Sigmoid colon (tissue), 7 donors: Measurements from ENCODE around the gene ZNFX1. TPM values are rescaled to one million over a fixed set of nuclear protein-coding genes. Genes with fewer than 3 reads are reported as not detected.

Experiments used
- DNase-seq: peaks from one replicate; pipeline ENCODE4 v3.0.0-alpha.2; 2019
- H3K27ac ChIP-seq, 4 donors: fragments of 200-600 bp; sonication (generic); one replicate each; pipeline ENCODE4 v1.5.1; 2016 to 2019; ENCODE audit warnings: mild to moderate bottlenecking in 1 of 4
- H3K27me3 ChIP-seq, 3 donors: fragments of 200-600 bp; sonication (generic); one replicate each; pipeline ENCODE4 v1.5.1; 2019; ENCODE audit warnings: mild to moderate bottlenecking in 1 of 3
- H3K36me3 ChIP-seq, 4 donors: fragments of 200-600 bp; sonication (generic); one replicate each; pipeline ENCODE4 v1.5.1; 2016 to 2019
- H3K4me1 ChIP-seq, 4 donors: fragments of 200-600 bp; sonication (generic); one replicate each; pipeline ENCODE4 v1.5.1; 2017 to 2019
- H3K4me3 ChIP-seq, 4 donors: fragments of 200-600 bp; sonication (generic); one replicate each; pipeline ENCODE4 v1.5.1; 2017 to 2019; ENCODE audit warnings: mild to moderate bottlenecking in 2 of 4, moderate library complexity in 1 of 4
- H3K9me3 ChIP-seq, 4 donors: fragments of 200-600 bp in 3 of 4; sonication (generic) in 3 of 4; one replicate each; pipeline versions ENCODE4 v1.5.1 to v1.6.1; 2013 to 2019
- EP300 ChIP-seq, 4 donors: sonication (generic); formaldehyde crosslinking; IDR thresholded peaks; one replicate each; pipeline ENCODE4 v1.6.1; 2017; ENCODE audit warnings: antibody characterized with exemption in 4 of 4
- POLR2A ChIP-seq, 2 donors: fragments of 450-650 bp; IDR thresholded peaks; one replicate each; pipeline ENCODE4 v1.6.1; 2016; ENCODE audit warnings: antibody characterized with exemption in 2 of 2, mild to moderate bottlenecking in 2 of 2, moderate library complexity in 2 of 2
- POLR2AphosphoS5 ChIP-seq, 4 donors: sonication (generic); formaldehyde crosslinking; IDR thresholded peaks; one replicate each; pipeline ENCODE4 v1.6.1; 2017; ENCODE audit warnings: antibody characterized with exemption in 4 of 4
- WGBS, 2 donors: extraction: QIAGEN DNeasy Blood & Tissue Kit; methylation state at CpG; one replicate each; pipeline ENCODE4 v1.1.7; 2013; 5-methylcytosine and 5-hydroxymethylcytosine counted together
- intact Hi-C: fragments of 100-400 bp; cut with DNase I; formaldehyde crosslinking; loops from one replicate; pipeline ENCODE4 v1.15.1; 2023
- polyA plus RNA-seq, 3 donors: library from polyadenylated mRNA; stranded (reverse); fragments of 200-250 nt; gene quantifications; one replicate each; pipeline ENCODE4 v1.2.3, GENCODE V29; 2013
- total RNA-seq, 4 donors: library from RNA; depleted of rRNA; stranded (reverse); fragments of >200 nt; gene quantifications; one replicate each; pipeline ENCODE4 v1.1.0, GENCODE V29; 2016
- TF ChIP-seq, protein P1 (sequence below), 4 experiments: fragments of 450-650 bp in 3 of 4; fragments of 200-600 bp in 1 of 4; IDR thresholded peaks; one replicate each; pipeline ENCODE4 v1.5.1; 2016 to 2019; ENCODE audit warnings: antibody characterized with exemption in 4 of 4, mild to moderate bottlenecking in 3 of 4, moderate library complexity in 2 of 4
- donor health status: healthy with polysubstance abuse.
- donor health status: Bipolar disorder and iron deficiency.
- donor health status: healthy.

ZNFX1 gene
- total and polyA plus RNA-seq, 7 donors = 7.2 to 32.1 (median 25.7) TPM

DNA sequence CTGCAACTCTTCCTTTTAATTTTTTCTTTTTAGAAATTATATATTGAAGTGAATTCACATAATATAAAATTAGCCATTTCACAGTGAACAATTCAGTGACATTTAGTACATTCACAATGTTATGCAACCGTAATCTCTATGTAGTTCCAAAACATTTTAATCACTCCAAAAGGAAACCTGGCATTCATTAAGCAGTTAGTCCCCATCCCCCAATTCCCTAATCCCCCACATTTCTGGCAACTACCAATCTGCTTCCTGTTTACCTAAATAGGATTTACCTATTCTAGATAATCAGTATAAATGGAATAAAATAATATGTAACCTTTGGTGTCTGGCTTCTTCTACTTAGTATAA lies 67.1 kb downstream of the ZNFX1 start:
- H3K27me3 ChIP-seq = no peaks in the 10 kb centered on the region
- peaks cover 0 to 9% (median 0%) of the 10 kb centered on the region in 4 donors for H3K9me3 ChIP-seq
- H3K27ac ChIP-seq = no peak overlapping the region
- no peak for TF ChIP-seq EP300 (IDR thresholded peaks at IDR 0.05)
- no peak for TF ChIP-seq POLR2AphosphoS5 (IDR thresholded peaks at IDR 0.05)
- TF ChIP-seq, protein P1, sequence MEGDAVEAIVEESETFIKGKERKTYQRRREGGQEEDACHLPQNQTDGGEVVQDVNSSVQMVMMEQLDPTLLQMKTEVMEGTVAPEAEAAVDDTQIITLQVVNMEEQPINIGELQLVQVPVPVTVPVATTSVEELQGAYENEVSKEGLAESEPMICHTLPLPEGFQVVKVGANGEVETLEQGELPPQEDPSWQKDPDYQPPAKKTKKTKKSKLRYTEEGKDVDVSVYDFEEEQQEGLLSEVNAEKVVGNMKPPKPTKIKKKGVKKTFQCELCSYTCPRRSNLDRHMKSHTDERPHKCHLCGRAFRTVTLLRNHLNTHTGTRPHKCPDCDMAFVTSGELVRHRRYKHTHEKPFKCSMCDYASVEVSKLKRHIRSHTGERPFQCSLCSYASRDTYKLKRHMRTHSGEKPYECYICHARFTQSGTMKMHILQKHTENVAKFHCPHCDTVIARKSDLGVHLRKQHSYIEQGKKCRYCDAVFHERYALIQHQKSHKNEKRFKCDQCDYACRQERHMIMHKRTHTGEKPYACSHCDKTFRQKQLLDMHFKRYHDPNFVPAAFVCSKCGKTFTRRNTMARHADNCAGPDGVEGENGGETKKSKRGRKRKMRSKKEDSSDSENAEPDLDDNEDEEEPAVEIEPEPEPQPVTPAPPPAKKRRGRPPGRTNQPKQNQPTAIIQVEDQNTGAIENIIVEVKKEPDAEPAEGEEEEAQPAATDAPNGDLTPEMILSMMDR (IDR thresholded peaks at IDR 0.05) = no peak
- TF ChIP-seq POLR2A (IDR thresholded peaks at IDR 0.05) = no peak
- H3K36me3 ChIP-seq = no peaks in the 10 kb centered on the region
- WGBS, 2 donors = 88% methylated on average over 1 of the region's 1 CpG
- intact Hi-C loops = no loop called here
- H3K4me1 ChIP-seq = no peaks in the 10 kb centered on the region
- H3K4me3 ChIP-seq = no peak overlapping the region
- no peak for DNase-seq

DNA sequence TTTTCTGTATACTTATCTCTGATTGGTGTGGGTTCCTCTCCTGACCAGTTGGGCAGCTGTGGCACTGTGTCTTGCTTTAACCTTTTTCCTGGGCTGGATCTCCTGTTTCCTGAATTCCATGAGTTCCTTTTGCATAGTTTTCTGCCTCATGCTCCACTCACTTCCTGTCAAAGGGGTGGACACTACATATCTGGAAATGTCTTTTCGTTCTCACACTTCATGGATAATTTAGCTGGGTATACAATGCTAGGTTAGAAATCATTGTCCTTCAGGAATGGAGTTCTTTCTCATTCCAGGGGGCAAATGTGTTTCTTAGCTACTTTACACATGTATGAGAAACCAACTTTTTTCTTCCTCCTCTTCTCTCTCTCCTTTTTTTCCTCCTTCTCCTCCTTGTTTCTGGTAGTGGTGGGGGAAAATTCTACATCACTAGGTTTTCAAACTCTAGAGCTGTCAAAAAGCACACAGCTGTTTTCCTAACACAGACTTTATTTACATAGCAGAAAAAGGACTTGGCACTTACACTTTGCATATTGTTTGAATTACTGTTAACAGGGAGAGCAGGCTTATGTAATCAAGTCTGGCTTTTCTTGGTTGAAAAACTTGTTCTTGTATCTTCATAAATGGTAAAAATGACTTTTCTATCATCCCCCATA lies 67.6 kb downstream of the ZNFX1 start:
- Histone ChIP-seq H3K36me3 (no peaks in the 10 kb centered on the region), H3K27me3 (no peaks in the 10 kb centered on the region), H3K27ac (no peak overlapping the region), H3K4me1 (no peaks in the 10 kb centered on the region), H3K4me3 (no peak overlapping the region), H3K9me3 (peaks cover 0 to 9% (median 0%) of the 10 kb centered on the region in 4 donors)
- WGBS, 2 donors = 91 to 95% methylated on average over 1 of the region's 1 CpG
- intact Hi-C loops = no loop called here
- TF ChIP-seq POLR2AphosphoS5 (IDR thresholded peaks at IDR 0.05) = no peak
- TF ChIP-seq, protein P1 (IDR thresholded peaks at IDR 0.05) = no peak
- DNase-seq = no peak

DNA sequence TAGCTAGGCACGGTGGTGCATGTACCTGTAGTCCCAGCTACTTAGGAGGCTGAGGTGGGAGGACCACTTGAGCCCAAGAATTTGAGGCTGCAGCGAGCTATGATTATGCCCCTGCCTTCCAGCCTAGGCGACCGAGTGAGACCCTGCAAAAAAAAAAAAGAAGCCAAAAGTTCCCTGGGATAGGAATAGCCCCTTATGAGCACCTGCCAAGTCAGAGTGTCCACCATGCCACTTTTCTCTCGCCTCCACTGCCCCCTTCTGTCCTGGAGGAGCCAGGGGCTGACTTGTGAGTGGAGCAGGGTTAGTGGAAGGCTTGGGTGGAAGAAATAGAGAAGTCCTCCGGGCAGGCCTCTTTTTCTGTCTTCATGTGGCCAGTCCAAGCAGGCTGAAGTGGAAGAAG lies 70.8 kb downstream of the ZNFX1 start:
- intact Hi-C loops = no loop called here
- WGBS, 2 donors = 92% methylated on average over 6 of the region's 6 CpGs
- TF ChIP-seq, protein P1 (IDR thresholded peaks at IDR 0.05) = no peak
- TF ChIP-seq EP300 (IDR thresholded peaks at IDR 0.05) = no peak
- no peak for TF ChIP-seq POLR2AphosphoS5 (IDR thresholded peaks at IDR 0.05)
- Histone ChIP-seq H3K36me3 (no peaks in the 10 kb centered on the region), H3K27me3 (no peaks in the 10 kb centered on the region), H3K9me3 (peaks cover 0 to 9% (median 0%) of the 10 kb centered on the region in 4 donors), H3K27ac (no peak overlapping the region), H3K4me1 (no peaks in the 10 kb centered on the region), H3K4me3 (no peak overlapping the region)
- no peak for DNase-seq

DNA sequence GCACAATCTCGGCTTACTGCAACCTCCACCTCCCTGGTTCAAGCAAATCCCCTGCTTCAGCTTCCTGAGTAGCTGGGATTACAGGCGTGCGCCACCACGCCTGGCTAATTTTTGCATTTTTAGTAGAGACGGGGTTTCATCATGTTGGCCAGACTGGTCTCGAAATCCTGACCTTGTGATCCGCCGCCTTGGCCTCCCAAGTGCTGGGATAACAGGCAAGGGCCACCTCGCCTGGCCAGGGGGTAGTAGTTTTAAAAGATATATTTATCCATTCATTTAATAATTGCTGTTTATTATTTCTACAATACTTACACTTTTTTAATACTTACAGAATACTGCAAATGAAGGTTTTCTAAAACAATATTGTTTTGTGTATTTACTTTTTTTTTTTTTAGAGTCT lies 74.1 kb downstream of the ZNFX1 start:
- H3K27ac ChIP-seq = no peak overlapping the region
- WGBS, 2 donors = 78 to 95% methylated on average over 9 of the region's 9 CpGs
- peak; percentile 21 for DNase-seq
- H3K4me1 ChIP-seq = no peaks in the 10 kb centered on the region
- no peak for TF ChIP-seq POLR2A (IDR thresholded peaks at IDR 0.05)
- TF ChIP-seq POLR2AphosphoS5 (IDR thresholded peaks at IDR 0.05) = no peak
- TF ChIP-seq, protein P1 (IDR thresholded peaks at IDR 0.05) = no peak
- TF ChIP-seq EP300 (IDR thresholded peaks at IDR 0.05) = no peak
- H3K9me3 ChIP-seq = no peaks in the 10 kb centered on the region
- no peaks in the 10 kb centered on the region for H3K36me3 ChIP-seq
- no peaks in the 10 kb centered on the region for H3K27me3 ChIP-seq
- intact Hi-C loops = no loop called here
- H3K4me3 ChIP-seq = no peak overlapping the region

DNA sequence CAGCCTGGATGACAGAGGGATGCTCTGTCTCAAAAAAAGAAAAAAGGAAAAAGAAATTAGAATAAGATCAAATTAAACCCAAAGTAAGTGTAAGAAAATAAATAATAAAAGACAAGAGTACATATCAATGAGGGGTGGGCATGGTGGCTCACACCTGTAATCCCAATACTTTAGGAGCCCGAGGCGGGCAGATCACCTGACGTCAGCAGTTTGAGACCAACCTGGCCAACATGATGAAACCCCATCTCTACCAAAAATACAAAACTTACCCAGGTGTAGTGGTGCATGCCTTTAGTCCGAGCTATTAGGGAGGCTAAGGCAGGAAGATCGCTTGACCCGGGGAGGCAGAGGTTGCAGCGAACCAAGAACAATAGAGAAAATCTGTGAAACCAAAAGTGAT lies 74.8 kb downstream of the ZNFX1 start:
- WGBS, 2 donors = 91 to 96% methylated on average over 7 of the region's 7 CpGs
- DNase-seq = peak; percentile 12

More for the DNA sequence above, 74.8 kb downstream of the ZNFX1 start:
- Histone ChIP-seq H3K9me3 (no peaks in the 10 kb centered on the region), H3K4me1 (no peaks in the 10 kb centered on the region), H3K27ac (no peak overlapping the region), H3K27me3 (no peaks in the 10 kb centered on the region), H3K36me3 (no peaks in the 10 kb centered on the region), H3K4me3 (no peak overlapping the region)
- TF ChIP-seq POLR2AphosphoS5 (IDR thresholded peaks at IDR 0.05) (no peak), POLR2A (IDR thresholded peaks at IDR 0.05) (no peak), EP300 (IDR thresholded peaks at IDR 0.05) (no peak)
- TF ChIP-seq, protein P1 (IDR thresholded peaks at IDR 0.05) = no peak
- intact Hi-C loops = no loop called here
